WERI-Rb-1 (cell line): ENCODE data around the gene ATP6V0E2.

ENCODE experiments used
- DNase-seq: peaks from one replicate; pipeline ENCODE4 v3.0.0-alpha.2; 2020
- H3K27ac ChIP-seq: fragments of 250-450 bp; sonication (Bioruptor Pico); 2 replicates; pipeline ENCODE4 v1.5.1; 2020; ENCODE audit warnings: mild to moderate bottlenecking, moderate library complexity
- H3K27me3 ChIP-seq: fragments of 250-450 bp; sonication (Bioruptor Pico); 2 replicates; pipeline ENCODE4 v1.5.1; 2021; ENCODE audit warnings: mild to moderate bottlenecking, low read depth, moderate library complexity; ENCODE audit not compliant: insufficient read depth, severe bottlenecking
- H3K36me3 ChIP-seq: fragments of 250-450 bp; sonication (Bioruptor Pico); 2 replicates; pipeline ENCODE4 v1.5.1; 2020; ENCODE audit warnings: mild to moderate bottlenecking, moderate library complexity
- H3K4me3 ChIP-seq: 2 replicates; pipeline ENCODE4 v1.5.1; 2011; ENCODE audit warnings: low read depth, mild to moderate bottlenecking, control low read depth, low read length
- H3K9me3 ChIP-seq: fragments of 250-450 bp; sonication (Bioruptor Pico); 2 replicates; pipeline ENCODE4 v1.5.1; 2021; ENCODE audit warnings: mild to moderate bottlenecking, moderate library complexity; ENCODE audit not compliant: severe bottlenecking
- TF ChIP-seq, protein P1 (sequence below): IDR thresholded peaks from 2 replicates; pipeline ENCODE4 v1.5.1; 2011; ENCODE audit warnings: low read depth, mild to moderate bottlenecking, control low read depth, inconsistent platforms, low read length

ATP6V0E2 gene

GRCh38 chr7:149838224-149838991 lies 35.4 kb upstream of the ATP6V0E2 start, which contains the start of gene ZNF862:
Gene ZNF862 (plus strand): TSS chr7:149838375. CDS start chr7:149838612, 237 bp downstream.
- Histone ChIP-seq H3K27me3 (no peaks in the 10 kb centered on the region), H3K36me3 (no peaks in the 10 kb centered on the region), H3K27ac (peak within 1 kb of the TSS; percentile 87), H3K4me3 (peak within 1 kb of the TSS; percentile 91), H3K9me3 (no peaks in the 10 kb centered on the region)
- TF ChIP-seq, protein P1, sequence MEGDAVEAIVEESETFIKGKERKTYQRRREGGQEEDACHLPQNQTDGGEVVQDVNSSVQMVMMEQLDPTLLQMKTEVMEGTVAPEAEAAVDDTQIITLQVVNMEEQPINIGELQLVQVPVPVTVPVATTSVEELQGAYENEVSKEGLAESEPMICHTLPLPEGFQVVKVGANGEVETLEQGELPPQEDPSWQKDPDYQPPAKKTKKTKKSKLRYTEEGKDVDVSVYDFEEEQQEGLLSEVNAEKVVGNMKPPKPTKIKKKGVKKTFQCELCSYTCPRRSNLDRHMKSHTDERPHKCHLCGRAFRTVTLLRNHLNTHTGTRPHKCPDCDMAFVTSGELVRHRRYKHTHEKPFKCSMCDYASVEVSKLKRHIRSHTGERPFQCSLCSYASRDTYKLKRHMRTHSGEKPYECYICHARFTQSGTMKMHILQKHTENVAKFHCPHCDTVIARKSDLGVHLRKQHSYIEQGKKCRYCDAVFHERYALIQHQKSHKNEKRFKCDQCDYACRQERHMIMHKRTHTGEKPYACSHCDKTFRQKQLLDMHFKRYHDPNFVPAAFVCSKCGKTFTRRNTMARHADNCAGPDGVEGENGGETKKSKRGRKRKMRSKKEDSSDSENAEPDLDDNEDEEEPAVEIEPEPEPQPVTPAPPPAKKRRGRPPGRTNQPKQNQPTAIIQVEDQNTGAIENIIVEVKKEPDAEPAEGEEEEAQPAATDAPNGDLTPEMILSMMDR: 0 out of 2 replicates have a peak, but pooled peaks have one; percentile 6
- peak; percentile 98 for DNase-seq

DNA sequence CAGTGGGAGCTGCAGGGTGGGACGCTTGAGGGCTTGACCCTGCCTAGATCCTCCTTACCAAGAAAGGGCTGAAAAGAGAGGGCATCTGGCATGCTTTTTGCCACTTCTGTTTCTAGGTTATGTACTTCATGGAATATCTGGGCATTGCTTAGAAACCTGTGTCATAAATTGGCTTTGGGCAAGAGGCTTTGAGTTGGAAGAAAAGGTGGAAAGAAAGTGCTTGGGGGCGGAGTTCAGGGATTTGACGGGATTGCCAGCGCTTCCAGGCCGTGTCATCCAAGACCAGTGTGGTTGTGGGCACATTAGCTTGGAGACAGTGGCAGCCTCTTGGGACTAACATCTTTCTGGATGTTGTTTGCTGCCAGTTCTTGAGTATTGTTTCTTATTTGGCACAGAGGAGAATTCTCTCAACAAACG lies 34.8 kb upstream of the ATP6V0E2 start:
- Histone ChIP-seq H3K27ac (peak overlapping the region; percentile 87), H3K9me3 (no peaks in the 10 kb centered on the region), H3K4me3 (peak overlapping the region; percentile 91), H3K36me3 (no peaks in the 10 kb centered on the region), H3K27me3 (no peaks in the 10 kb centered on the region)
- TF ChIP-seq, protein P1: no peak
- peak; percentile 39 for DNase-seq

DNA sequence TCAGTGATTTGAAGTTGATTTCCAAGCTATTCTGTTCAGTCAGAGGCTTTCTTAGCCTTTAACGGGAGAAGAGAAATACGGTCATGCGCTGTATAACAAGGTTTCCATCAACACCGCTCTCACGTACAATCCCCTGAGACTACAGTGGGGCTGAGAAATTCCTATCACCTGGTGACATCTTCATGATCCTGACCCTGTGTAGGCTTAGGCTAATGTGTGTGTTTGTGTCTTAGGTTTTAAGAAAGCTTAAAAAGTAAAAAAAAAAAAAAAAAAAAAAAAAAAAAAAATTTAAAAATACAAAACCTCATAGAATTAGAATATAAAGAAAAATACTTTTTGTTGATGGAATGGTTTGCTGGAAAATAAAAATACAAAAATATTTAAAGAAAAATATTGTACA lies 33.8 kb upstream of the ATP6V0E2 start:
- Histone ChIP-seq H3K27ac (no peak overlapping the region), H3K27me3 (no peaks in the 10 kb centered on the region), H3K9me3 (no peaks in the 10 kb centered on the region), H3K36me3 (no peaks in the 10 kb centered on the region), H3K4me3 (no peak overlapping the region)
- DNase-seq: no peak
- TF ChIP-seq, protein P1: no peak

GRCh38 chr7:149843566-149843965 lies 30.2 kb upstream of the ATP6V0E2 start:
- DNase-seq: no peak
- Histone ChIP-seq H3K36me3 (no peaks in the 10 kb centered on the region), H3K27ac (no peak overlapping the region), H3K27me3 (no peaks in the 10 kb centered on the region), H3K9me3 (no peaks in the 10 kb centered on the region), H3K4me3 (no peak overlapping the region)
- TF ChIP-seq, protein P1: no peak

GRCh38 chr7:149844445-149844844 lies 29.3 kb upstream of the ATP6V0E2 start:
- no peak overlapping the region for H3K4me3 ChIP-seq
- no peaks in the 10 kb centered on the region for H3K9me3 ChIP-seq
- no peaks in the 10 kb centered on the region for H3K36me3 ChIP-seq
- TF ChIP-seq, protein P1: no peak
- H3K27me3 ChIP-seq: no peaks in the 10 kb centered on the region
- no peak overlapping the region for H3K27ac ChIP-seq
- DNase-seq: no peak
